SHP77 (cell line): ENCODE measurements around the gene C11orf54.
A peak's percentile ranks its signal among the peaks of the same experiment; 100 is the strongest.
"Not testable (repeated sequence)": the region's sequence is repeated elsewhere in the genome, so short reads cannot be mapped to it uniquely, and the experiment has no call there.

Experiments used
- DNase-seq, 2 experiments: peaks; one replicate each; lab custom pipeline; 2025; lab: John Stamatoyannopoulos, UW

Gene C11orf54

DNA sequence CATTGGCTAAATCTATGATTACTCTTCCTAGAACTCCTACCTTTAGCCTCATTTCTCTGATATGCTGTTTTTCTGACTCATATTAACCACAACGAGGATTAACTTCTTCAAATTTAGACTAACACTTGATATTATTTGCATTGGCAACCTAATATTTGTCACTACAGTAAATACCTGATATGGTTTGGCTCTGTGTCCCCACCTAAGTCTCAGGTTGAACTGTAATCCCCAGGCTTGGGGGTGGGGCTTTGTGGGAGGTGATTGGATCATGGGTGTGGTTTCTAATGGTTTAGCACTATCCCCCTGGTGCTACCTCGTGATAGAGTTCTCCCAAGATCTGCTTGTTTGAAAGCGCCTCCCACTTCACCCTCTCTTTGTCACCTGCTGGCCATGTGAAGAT is 25.5 kb downstream of the C11orf54 start:
- DNase-seq = no peak

DNA sequence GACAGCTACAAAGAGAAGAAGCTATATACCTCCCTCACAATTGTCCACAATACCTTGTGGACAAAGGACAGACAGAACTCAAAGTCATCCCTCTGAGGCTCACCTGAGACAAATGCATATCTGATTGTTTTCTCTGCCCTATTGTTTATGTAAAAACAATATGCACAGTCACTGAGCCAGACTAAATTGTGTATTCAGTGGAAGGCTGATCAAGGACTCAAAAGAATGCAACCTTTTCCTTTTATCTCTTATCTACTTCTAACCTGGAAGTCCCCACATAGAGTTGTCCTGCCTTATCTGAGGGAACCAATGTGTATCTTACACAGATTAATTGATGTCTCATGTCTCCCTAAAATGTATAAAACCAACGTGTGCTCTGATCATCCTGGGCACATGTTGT is 28.7 kb downstream of the C11orf54 start:
- no peak for DNase-seq

DNA sequence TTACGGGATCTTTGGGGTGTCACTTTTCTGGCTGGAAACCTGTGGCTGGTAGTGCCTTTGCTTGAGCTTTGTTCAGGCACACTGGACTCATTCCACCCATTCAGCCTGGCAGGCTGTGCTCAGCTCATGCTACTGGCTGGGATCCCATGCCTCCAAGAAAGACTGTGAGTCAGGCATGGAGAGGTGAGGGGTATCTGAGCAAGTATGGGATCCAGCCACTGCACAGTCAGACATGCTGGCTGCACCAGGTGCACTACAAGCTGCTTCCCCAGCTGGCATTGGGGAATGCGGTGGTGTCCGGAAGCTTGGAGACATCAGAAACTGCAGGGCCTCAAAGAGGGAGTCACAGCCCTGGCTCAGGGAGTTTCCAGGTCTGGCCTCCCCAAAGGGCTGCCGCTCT is 30.7 kb downstream of the C11orf54 start:
- DNase-seq = no peak

DNA sequence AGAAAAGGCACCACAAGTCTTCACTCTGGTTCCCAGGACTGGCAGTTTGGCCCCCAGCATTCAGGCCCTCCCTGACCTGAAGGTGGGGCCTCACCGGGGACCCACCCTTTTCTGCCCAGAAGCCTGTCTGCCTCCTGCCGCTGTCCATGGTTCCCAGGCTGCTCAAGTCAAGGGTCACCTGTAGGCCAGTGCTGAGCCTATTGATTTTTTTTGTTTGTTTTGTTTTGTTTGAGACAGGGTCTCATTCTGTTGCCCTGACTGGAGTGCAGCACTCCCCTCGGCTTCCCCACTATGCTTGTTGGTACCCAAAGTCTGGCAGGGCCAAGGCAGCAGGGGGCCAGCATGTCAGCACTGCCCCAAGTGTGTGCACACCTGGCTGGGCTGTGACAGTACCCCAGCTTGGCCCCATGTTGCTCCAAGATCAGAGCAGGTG is 31.6 kb downstream of the C11orf54 start:
- no peak for DNase-seq

DNA sequence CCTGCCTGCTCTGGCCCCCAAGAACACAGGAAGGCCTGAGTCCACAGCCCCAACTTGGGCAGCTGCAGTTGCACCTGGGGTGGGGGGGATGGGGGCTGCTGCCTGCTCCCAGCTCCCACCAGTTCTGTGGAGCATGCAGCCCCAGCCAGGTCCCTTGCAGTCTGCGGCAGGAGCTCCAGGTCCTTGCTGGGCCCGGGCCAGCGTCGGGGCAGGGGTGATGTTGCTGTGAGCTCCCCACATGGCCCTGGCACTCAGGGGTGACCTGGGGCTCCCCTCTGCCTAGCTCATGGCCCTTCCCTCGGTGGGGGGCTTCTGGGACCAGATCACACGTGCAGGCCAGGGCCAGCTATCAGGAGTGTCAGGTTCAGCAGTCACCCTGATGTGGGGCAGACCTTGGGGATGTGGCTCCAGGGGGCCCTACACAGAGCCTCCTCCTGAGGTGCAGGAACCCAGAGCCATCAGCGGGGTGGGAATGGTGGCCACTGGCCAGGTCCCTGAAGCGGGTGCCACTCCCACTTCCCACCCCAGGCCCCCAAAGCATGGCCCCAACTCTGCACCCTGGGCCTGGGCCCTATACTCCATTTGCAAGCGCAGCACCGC is 32.2 kb downstream of the C11orf54 start:
- no peak for DNase-seq

DNA sequence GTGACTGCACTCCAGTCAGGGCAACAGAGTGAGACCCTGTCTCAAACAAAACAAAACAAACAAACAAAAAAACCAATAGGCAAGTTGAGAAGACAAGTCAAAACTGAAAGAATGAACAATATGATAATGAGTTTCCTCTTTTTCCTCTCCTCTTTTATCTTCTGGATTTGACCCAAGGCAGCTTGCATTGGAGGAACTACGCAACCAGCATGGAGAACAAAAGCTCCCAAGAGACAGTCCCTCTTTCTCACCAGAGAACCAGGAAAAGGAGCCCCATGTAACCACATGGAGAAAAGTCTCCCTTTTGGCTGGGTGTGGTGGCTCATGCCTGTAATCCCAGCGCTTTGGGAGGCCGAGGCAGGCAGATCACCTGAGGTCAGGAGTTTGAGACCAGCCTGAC is 33.1 kb downstream of the C11orf54 start:
- not testable (repeated sequence) for DNase-seq

DNA sequence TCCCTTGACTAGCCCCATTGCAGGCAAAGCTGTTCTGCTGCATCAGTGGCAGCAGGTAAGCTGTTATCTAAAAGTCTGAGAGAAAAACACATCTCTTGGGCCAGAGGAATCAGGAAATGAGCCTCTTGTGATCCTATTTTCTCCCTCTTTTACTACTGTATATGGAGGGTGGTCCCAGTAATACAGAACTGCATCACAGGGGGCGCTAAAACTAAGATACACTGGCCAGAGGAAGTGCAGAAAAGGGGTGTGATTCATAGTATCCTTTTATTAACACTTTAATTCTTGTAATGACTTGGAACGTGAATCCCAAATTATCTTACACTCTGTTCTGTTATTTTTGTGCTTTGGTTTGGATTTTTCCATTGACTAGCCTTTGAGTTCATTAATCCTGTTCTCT is 33.8 kb downstream of the C11orf54 start:
- no peak for DNase-seq

DNA sequence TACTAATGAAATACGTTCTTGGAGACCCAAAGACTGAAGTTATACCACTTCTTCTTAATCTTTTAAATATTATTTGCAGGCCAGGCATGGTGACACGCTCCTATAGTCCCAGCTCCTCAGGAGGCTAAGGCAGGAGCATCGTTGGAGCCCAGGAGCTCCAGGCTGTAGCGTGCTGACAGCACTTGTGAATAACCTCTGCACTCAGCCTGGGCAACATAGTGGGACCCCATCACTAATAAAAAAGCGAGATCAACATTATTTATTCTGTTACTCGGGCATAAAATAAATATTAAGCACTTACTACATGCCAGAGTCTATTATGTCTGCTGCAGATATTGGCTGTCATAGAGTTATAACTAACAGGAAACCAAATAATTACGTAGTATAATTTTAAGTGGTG is 41.9 kb downstream of the C11orf54 start:
- no peak for DNase-seq

DNA sequence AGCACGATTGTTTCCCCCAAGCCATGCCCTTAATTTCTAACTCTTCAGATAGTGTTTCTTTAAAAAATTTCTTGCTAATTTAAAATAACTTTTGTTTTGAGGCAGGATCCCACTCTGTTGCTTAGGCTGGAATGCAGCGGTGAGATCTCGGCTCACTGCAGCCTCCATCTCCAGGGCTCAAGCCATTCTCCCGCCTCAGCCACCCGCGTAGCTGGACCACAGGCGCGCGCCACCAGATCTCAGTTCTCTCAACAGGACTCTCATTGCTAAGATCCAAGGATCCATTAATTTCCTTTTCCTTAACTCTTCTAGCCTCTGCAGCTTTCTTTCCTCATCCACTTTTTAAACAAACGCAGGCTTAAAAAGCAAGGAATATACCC is 42.3 kb downstream of the C11orf54 start:
- DNase-seq = peak in 1 of 2 experiments; percentile 74

DNA sequence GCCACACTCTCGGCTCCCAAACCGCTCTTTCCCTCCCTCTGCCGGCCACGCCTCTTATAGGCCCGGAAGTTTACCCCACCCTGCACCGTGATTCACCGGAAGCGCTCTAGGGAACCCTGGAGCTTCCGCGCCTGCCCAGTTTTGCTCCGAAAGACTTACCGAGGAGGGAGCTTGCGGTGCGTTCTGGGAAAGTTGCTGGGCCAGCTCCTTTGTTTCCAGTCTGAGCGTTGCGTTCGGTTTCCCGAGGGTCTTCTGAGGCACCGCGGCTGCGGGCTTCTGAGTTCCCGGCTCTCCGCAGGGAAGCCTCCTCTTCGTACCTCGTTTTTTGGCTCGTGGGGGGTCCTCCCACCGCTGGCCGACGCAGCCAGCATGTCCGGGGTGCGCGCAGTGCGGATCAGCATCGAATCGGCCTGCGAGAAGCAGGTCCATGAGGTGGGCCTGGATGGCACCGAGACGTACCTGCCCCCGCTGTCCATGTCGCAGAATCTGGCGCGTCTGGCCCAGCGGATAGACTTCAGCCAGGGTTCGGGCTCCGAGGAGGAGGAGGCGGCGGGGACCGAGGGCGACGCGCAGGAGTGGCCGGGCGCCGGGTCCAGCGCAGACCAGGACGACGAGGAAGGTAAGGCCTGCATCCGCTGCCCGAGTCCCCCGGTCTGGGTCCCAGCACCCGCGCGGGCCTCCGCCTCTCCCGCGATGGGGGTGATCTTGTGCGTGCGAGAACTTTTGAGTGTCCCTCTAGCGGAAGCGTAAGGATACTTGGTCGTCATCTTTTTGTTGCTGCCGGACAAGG is 42.9 kb downstream of the C11orf54 start, which contains the start of gene MED17:
Gene MED17, plus strand, starts transcription at position 138 of the 790 bp plus-strand sequence. Its CDS starts 232 bp downstream, at position 370.
- peak; percentile 92 to 94 for DNase-seq

DNA sequence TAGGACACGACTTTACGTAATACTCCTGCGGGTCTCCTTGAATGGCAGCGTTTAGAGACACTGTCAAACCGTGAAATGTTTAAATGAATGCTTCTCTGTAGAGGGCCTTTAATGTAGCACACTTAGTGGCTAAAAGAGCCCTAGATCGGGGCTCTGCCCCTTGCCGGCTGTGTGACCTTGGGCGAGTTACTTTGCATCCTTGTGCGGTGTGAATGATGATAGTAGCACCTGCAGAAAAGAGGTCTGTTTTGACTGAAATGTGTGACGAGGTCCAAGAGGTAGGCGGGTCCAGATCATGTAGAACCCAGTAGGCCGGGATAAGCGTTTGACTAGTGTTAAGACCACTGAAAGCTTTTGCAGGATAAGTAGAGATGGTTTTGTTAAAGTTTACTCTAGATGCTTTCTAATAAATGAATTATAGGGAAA is 43.5 kb downstream of the C11orf54 start:
- DNase-seq = no peak

DNA sequence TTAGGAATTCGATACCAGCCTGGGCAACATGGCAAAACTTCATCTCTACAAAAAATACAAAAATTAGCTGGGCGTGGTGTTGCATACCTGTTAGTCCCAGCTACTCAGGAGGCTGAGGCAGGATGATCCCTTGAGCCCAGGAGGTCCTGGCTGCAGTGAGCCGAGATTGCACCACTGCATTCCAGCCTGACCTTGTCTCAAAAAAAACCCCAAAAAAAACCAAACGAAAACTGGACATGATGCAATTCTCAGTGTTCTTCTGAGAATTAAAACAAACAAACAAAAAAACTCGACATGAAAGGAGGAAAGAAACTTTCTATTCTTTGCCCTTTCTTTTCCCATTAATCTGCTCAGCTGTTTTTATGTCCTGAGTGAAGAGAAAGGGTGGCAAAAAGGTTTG is 50.0 kb downstream of the C11orf54 start:
- DNase-seq = no peak

DNA sequence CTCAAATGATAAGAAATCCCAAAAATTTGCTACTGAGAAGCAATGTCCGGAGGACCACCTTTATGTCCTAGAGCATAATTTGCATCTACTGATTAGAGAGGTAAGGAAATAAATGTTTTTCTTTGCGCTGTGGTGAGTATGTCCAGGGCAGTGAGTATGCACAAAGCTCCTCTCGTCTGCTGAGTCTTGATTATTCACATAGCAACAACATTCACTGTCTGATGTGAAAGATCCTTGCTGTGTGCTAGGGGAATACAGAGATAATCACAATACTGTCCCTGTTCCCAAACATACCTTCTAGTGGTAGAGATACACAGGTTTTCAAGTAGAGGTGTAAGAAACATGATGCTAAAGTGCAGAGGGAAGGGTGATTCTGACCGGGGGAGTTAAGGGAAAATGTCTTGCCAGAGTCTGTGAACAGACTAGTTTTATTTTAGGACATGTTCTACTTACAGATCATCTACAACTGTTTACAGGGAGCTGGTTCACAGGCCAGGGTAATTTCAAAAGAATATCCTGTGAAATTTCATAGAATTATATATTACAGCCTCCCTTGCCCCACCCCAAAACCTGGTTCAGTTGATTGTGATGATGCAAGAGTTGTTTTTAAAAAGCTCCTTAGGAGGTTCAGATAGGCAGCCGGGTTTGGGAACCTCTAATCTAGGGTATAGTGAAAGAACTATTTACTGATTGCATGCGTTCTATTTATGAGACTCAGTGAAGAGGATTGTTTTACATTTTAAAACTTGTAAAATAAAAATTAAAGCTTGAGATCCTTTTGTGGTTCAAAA is 55.2 kb downstream of the C11orf54 start:
- no peak for DNase-seq

DNA sequence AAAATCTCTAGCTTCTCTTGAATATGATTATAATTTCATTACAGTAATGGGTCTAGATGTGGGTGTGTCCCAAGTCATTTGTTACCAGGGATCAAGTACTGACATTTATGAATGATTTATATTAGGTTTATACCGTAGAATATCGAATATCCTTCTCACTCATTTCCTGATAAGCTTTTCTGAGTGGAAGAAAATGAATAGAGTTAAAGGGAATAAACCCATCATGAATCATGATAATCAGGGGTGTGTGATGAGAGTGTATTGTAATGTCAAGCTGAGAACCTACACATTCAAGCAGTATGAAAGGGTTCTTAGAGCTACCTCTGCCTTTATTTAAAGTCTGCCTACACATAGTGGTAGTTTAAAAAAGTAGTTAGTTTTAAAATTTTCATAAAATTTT is 59.9 kb downstream of the C11orf54 start:
- DNase-seq = no peak

DNA sequence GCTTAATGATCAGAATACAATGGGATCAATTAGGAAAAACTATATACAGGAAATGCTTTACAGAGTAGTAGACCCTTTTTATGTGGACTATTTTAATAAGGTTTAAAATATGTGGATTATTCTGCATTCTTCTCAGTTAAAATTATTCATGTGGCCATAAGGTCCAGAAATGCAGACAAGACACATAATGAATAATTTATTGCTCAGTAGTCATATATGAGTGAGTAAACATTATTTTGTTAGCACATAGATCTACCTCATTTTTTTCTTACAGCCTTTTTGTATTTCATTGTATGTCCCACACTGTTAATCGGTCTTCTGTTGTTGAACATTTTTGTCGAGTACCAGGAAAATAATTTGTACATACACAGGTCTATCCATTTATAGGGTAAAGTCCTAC is 63.4 kb downstream of the C11orf54 start:
- DNase-seq = no peak

DNA sequence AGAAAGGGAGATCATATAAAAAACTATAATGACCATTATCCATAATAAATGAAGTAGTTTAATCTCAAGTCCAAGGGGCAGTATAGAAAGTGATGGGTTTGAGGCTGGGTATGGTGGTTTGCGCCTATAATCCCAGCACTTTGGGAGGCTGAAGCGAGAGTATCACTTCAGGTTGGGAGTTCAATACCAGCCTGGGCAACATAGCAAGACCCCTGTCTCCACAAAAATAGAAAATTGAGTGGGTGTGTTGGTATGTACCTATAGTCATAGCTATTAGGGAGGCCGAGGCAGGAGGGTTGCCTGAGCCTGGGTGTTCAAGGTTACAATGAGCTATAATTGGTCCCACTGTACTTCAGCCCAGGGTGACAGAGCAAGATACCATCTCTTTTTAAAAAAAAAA is 66.5 kb downstream of the C11orf54 start:
- DNase-seq = no peak

DNA sequence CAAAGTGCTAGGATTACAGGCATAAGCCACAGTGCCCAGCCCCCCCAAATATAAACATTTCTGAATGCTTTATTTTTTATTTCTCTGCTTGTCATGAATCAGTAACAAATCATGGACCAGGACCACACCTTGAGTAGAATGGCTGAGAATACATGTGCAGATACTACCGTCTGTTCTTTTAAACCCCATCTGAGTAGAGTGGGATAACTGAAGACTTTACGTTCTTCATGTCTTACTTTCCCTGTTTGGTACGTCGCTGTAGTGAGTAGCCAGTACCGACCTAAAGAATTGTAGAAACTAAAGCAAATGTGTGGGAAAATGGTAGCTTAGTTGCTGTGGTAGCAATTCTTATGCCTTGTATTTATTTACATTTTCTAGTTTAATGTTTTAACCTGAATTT is 72.5 kb downstream of the C11orf54 start:
- no peak for DNase-seq
